ENCODE data around the gene ERCC8.
"Not testable (repeated sequence)": the region's sequence is repeated elsewhere in the genome, so short reads cannot be mapped to it uniquely, and the experiment has no call there.

Gene ERCC8

GRCh38 chr5:60944904-60945812, at the start of gene ERCC8, which contains the start of gene NDUFAF2:
Gene ERCC8 (minus strand): TSS chr5:60945070. CDS start chr5:60945008, 62 bp downstream.
Gene NDUFAF2 (plus strand): TSS chr5:60945205. CDS start chr5:60945256, 51 bp downstream.
- DNase-seq (ENCODE audit: low read depth), result peak; percentile 75

- DNase-seq (ENCODE audit: low read depth), result no peak
Observed at GRCh38 chr5:60993875-60994571, 49.2 kb upstream of the ERCC8 start.

- DNase-seq (ENCODE audit: low read depth), result no peak
Observed at GRCh38 chr5:60993425-60993824, 48.6 kb upstream of the ERCC8 start.

- DNase-seq (ENCODE audit: low read depth), result no peak
Observed at GRCh38 chr5:60992871-60993270, 48.0 kb upstream of the ERCC8 start.

- no peak for DNase-seq (ENCODE audit: low read depth)
Observed at GRCh38 chr5:60989790-60990189, 44.9 kb upstream of the ERCC8 start.

- not testable (repeated sequence) for DNase-seq (ENCODE audit: low read depth)
Observed at GRCh38 chr5:60982127-60982526, 37.3 kb upstream of the ERCC8 start.

GRCh38 chr5:60980511-60980910, 35.6 kb upstream of the ERCC8 start:
- no peak for DNase-seq (ENCODE audit: low read depth)

GRCh38 chr5:60978968-60979367, 34.1 kb upstream of the ERCC8 start:
- no peak for DNase-seq (ENCODE audit: low read depth)

GRCh38 chr5:60977956-60978737, 33.3 kb upstream of the ERCC8 start:
- DNase-seq (ENCODE audit: low read depth), result no peak

- no peak for DNase-seq (ENCODE audit: low read depth)
Observed at GRCh38 chr5:60972231-60972630, 27.4 kb upstream of the ERCC8 start.

- DNase-seq (ENCODE audit: low read depth), result no peak
Observed at GRCh38 chr5:60961685-60962084, 16.8 kb upstream of the ERCC8 start.

- no peak for DNase-seq (ENCODE audit: low read depth)
Observed at GRCh38 chr5:60960591-60960990, 15.7 kb upstream of the ERCC8 start.

GRCh38 chr5:60959156-60959555, 14.3 kb upstream of the ERCC8 start:
- no peak for DNase-seq (ENCODE audit: low read depth)

GRCh38 chr5:60958712-60959111, 13.8 kb upstream of the ERCC8 start:
- no peak for DNase-seq (ENCODE audit: low read depth)

GRCh38 chr5:60958088-60958487, 13.2 kb upstream of the ERCC8 start:
- no peak for DNase-seq (ENCODE audit: low read depth)

- DNase-seq (ENCODE audit: low read depth), result no peak
Observed at GRCh38 chr5:60955239-60955638, 10.4 kb upstream of the ERCC8 start.

GRCh38 chr5:60948738-60949137, 3.9 kb upstream of the ERCC8 start:
- DNase-seq (ENCODE audit: low read depth), result no peak

- DNase-seq (ENCODE audit: low read depth), result no peak
Observed at GRCh38 chr5:60945813-60946187, 930 bp upstream of the ERCC8 start.

GRCh38 chr5:60943624-60944023, 1.2 kb downstream of the ERCC8 start:
- DNase-seq (ENCODE audit: low read depth), result no peak

- DNase-seq (ENCODE audit: low read depth), result no peak
Observed at GRCh38 chr5:60929024-60929423, 15.8 kb downstream of the ERCC8 start.

- DNase-seq (ENCODE audit: low read depth), result no peak
Observed at GRCh38 chr5:60927450-60927849, 17.4 kb downstream of the ERCC8 start.

- no peak for DNase-seq (ENCODE audit: low read depth)
Observed at GRCh38 chr5:60918466-60918865, 26.4 kb downstream of the ERCC8 start.

Measured in stimulated activated CD8-positive, alpha-beta memory T cell treated with anti-CD3 and anti-CD28 coated beads, Interleukin-12 subunit alpha, Interleukin-12 subunit beta, amount 100 ng/mL, for 4 hours (primary cell).